HepG2 (cell line): Measurements from ENCODE around the gene SPSB2. TPM values are rescaled to one million over a fixed set of nuclear protein-coding genes. Genes with fewer than 3 reads are reported as not detected.

Experiments used
- GMEB2 ChIP-seq: IDR thresholded peaks from 2 replicates; pipeline ENCODE4 v1.6.1; 2016; ENCODE audit warnings: missing biosample characterization, missing genetic modification reagents, low read depth
- NR2C2 ChIP-seq: sonication (generic); formaldehyde crosslinking; IDR thresholded peaks from 2 replicates; pipeline ENCODE4 v1.4.0; 2020; ENCODE audit warnings: missing genetic modification reagents, mild to moderate bottlenecking, moderate library complexity, borderline replicate concordance
- POLR2AphosphoS2 ChIP-seq: IDR thresholded peaks from 2 replicates; pipeline ENCODE4 v1.6.1; 2011; ENCODE audit warnings: low read depth, low read length, improper control_type of control experiment
- POLR2G ChIP-seq: fragments of 200-400 bp; formaldehyde crosslinking; IDR thresholded peaks from 2 replicates; pipeline ENCODE4 v1.6.1; 2018; ENCODE audit warnings: mild to moderate bottlenecking, low read depth, low read length, moderate library complexity
- ZBTB4 ChIP-seq: sonication (generic); formaldehyde crosslinking; IDR thresholded peaks from 2 replicates; pipeline ENCODE4 v1.4.0; 2020; ENCODE audit warnings: missing genetic modification reagents, mild to moderate bottlenecking, borderline replicate concordance
- ZBTB40 ChIP-seq, 2 experiments: fragments of 450-650 bp in 1 of 2; sonication (generic) in 1 of 2; formaldehyde crosslinking in 1 of 2; IDR thresholded peaks; 2 replicates each; pipeline versions ENCODE4 v1.6.1 to v1.8.0; 2016 to 2022; ENCODE audit warnings: antibody characterized with exemption in 1 of 2, mild to moderate bottlenecking in 1 of 2, missing genetic modification reagents in 1 of 2
- ZNF10 ChIP-seq: sonication (generic); formaldehyde crosslinking; IDR thresholded peaks from 2 replicates; pipeline ENCODE4 v1.4.0; 2020; ENCODE audit warnings: mild to moderate bottlenecking, low read depth, missing genetic modification reagents, borderline replicate concordance
- ZNF276 ChIP-seq: sonication (generic); formaldehyde crosslinking; IDR thresholded peaks from 2 replicates; pipeline ENCODE4 v1.4.0; 2020; ENCODE audit warnings: mild to moderate bottlenecking, low read depth, missing genetic modification reagents
- ZNF747 ChIP-seq: sonication (generic); formaldehyde crosslinking; IDR thresholded peaks from 2 replicates; pipeline ENCODE4 v1.8.1; 2023; ENCODE audit warnings: missing genetic modification reagents, mild to moderate bottlenecking, borderline replicate concordance
- ZNF775 ChIP-seq: sonication (generic); formaldehyde crosslinking; IDR thresholded peaks from 2 replicates; pipeline ENCODE4 v1.4.0; 2020; ENCODE audit warnings: missing genetic modification reagents, mild to moderate bottlenecking, moderate library complexity, borderline replicate concordance
- polyA plus RNA-seq, 8 experiments: library from polyadenylated mRNA; depleted of rRNA in 3 of 8; stranded (reverse) in 7 of 8; unstranded in 1 of 8; fragments of >200 nt; fragmentation: Illumina TruSeq in 4 of 8; extraction: Trizol in 4 of 8; gene quantifications; 2 replicates each; pipeline versions ENCODE4 v1.2.1 to v1.2.3, GENCODE V29; 2011 to 2016; ENCODE audit warnings: low read depth in 4 of 8, missing spikeins in 1 of 8, mixed read lengths in 1 of 8; ENCODE audit not compliant: insufficient read depth in 1 of 8
- total RNA-seq, 5 experiments: library from RNA; depleted of rRNA; stranded (reverse); fragments of >200 nt; fragmentation: Illumina TruSeq; extraction: Trizol; gene quantifications; 2 replicates each; pipeline ENCODE4 v1.2.3, GENCODE V29; 2016; ENCODE audit warnings: low read depth in 1 of 5

The SPSB2 gene
- total and polyA plus RNA-seq, 2 of the 13 experiments (the other 11 are each of a cell fraction or from before 2014, with no cell fraction given) = 2.0 to 6.2 TPM

- 0 out of 2 replicates have a peak, but pooled peaks have one; percentile 24 for TF ChIP-seq ZBTB4 (CRISPR knock-in tag)
- TF ChIP-seq ZNF747 (CRISPR knock-in tag) = no peak
- no peak for TF ChIP-seq ZNF775 (CRISPR knock-in tag)
- TF ChIP-seq NR2C2 (CRISPR knock-in tag) = no peak
- no peak for TF ChIP-seq GMEB2 (CRISPR knock-in tag)
- peak; percentile 76 for TF ChIP-seq POLR2AphosphoS2
- peak; percentile 65 for TF ChIP-seq POLR2G
- no peak for TF ChIP-seq ZBTB40 (IDR thresholded peaks at IDR 0.05)
- no peak; the same call in 1 of the 2 replicates for TF ChIP-seq ZBTB40 (CRISPR knock-in tag; IDR thresholded peaks at IDR 0.05)
- TF ChIP-seq ZNF10 = no peak
- TF ChIP-seq ZNF276 (CRISPR knock-in tag) = no peak
Observed at GRCh38 chr12:6871052-6871957, 1.8 kb downstream of the SPSB2 start (continued).
